Activated CD8-positive, alpha-beta T cell treated with anti-CD3 and anti-CD28 coated beads for 36 hours (primary cell): ENCODE data around the gene PLXNB3. TPM values are rescaled to one million over a fixed set of nuclear protein-coding genes. Genes with fewer than 3 reads are reported as not detected.

ENCODE experiments used
- ATAC-seq: fragments of 200-7000 bp; cut with Tn5 transposase; one replicate; pipeline ENCODE4 v1.10.0; 2021; ENCODE audit warnings: mild to moderate bottlenecking, moderate library complexity
- CTCF ChIA-PET: fragments of 350-600 bp; sonication (Branson Sonifier 250); formaldehyde crosslinking; loops from one replicate; lab custom pipeline; 2021; ENCODE audit warnings: antibody characterized with exemption; lab: Charles Lee
- POLR2A ChIA-PET: fragments of 350-600 bp; sonication (Branson Sonifier 250); formaldehyde crosslinking; loops from one replicate; lab custom pipeline; 2021; ENCODE audit warnings: antibody characterized with exemption; lab: Charles Lee
- DNase-seq: peaks from one replicate; pipeline ENCODE4 v3.0.0-alpha.2; 2020
- H3K27ac Mint-ChIP-seq: one replicate; pipeline ENCODE4 v1.8.0; 2021; ENCODE audit warnings: mild to moderate bottlenecking, mixed read lengths
- H3K27me3 Mint-ChIP-seq: one replicate; pipeline ENCODE4 v1.8.0; 2021; ENCODE audit warnings: mixed read lengths
- H3K36me3 Mint-ChIP-seq: one replicate; pipeline ENCODE4 v1.8.0; 2021; ENCODE audit warnings: low read depth, mixed read lengths
- H3K4me1 Mint-ChIP-seq: one replicate; pipeline ENCODE4 v1.8.0; 2021; ENCODE audit warnings: low read depth, mixed read lengths
- H3K4me3 Mint-ChIP-seq: one replicate; pipeline ENCODE4 v1.8.0; 2021; ENCODE audit warnings: mild to moderate bottlenecking, moderate library complexity, mixed read lengths
- H3K9me3 Mint-ChIP-seq: one replicate; pipeline ENCODE4 v1.8.0; 2021; ENCODE audit warnings: mixed read lengths
- intact Hi-C: fragments of 100-400 bp; cut with micrococcal nuclease; formaldehyde crosslinking; loops from one replicate; pipeline ENCODE4 v1.10.0; 2022
- total RNA-seq, 2 experiments: library from RNA; stranded (reverse); gene quantifications; one replicate each; pipeline ENCODE4 v1.2.3, GENCODE V29; 2021
- TF ChIP-seq, protein P1 (sequence below): fragments of 200-600 bp; IDR thresholded peaks from one replicate; pipeline ENCODE4 v1.8.0; 2022; ENCODE audit warnings: antibody characterized with exemption, mild to moderate bottlenecking

PLXNB3 gene
- total RNA-seq, 2 experiments from 2014 or later: 7.7 to 8.2 TPM

DNA sequence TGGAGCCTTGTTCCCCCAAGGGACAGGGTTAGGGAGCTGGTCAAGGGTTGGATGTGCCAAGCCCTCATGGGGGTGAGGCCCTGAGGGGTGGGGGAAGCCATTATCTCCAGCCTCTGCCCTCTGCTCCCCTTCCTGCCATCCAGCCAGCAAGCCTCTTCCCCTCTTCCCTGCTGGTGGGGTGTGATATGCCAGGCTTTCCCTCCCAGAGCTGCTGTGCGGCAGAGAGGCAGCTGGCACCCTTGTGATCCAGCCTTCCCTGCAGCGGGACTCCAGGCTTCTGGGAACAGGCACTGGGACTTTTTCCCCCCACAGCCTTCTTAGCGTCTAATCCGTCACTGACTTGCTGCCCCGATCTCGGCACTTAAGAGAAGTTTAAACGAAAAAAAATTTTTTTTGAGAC lies 36.7 kb downstream of the PLXNB3 start:
- intact Hi-C loops: no loop called here
- H3K4me1 Mint-ChIP-seq: peaks cover 9% of the 10 kb centered on the region
- no peak overlapping the region for H3K4me3 Mint-ChIP-seq
- H3K27ac Mint-ChIP-seq: no peak overlapping the region
- TF ChIP-seq, protein P1, sequence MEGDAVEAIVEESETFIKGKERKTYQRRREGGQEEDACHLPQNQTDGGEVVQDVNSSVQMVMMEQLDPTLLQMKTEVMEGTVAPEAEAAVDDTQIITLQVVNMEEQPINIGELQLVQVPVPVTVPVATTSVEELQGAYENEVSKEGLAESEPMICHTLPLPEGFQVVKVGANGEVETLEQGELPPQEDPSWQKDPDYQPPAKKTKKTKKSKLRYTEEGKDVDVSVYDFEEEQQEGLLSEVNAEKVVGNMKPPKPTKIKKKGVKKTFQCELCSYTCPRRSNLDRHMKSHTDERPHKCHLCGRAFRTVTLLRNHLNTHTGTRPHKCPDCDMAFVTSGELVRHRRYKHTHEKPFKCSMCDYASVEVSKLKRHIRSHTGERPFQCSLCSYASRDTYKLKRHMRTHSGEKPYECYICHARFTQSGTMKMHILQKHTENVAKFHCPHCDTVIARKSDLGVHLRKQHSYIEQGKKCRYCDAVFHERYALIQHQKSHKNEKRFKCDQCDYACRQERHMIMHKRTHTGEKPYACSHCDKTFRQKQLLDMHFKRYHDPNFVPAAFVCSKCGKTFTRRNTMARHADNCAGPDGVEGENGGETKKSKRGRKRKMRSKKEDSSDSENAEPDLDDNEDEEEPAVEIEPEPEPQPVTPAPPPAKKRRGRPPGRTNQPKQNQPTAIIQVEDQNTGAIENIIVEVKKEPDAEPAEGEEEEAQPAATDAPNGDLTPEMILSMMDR: no peak
- ChIA-PET CTCF (no interaction called here), POLR2A (no interaction called here)
- H3K27me3 Mint-ChIP-seq: no peaks in the 10 kb centered on the region
- peaks cover 15% of the 10 kb centered on the region for H3K36me3 Mint-ChIP-seq
- DNase-seq: no peak
- ATAC-seq: no peak
- no peaks in the 10 kb centered on the region for H3K9me3 Mint-ChIP-seq

DNA sequence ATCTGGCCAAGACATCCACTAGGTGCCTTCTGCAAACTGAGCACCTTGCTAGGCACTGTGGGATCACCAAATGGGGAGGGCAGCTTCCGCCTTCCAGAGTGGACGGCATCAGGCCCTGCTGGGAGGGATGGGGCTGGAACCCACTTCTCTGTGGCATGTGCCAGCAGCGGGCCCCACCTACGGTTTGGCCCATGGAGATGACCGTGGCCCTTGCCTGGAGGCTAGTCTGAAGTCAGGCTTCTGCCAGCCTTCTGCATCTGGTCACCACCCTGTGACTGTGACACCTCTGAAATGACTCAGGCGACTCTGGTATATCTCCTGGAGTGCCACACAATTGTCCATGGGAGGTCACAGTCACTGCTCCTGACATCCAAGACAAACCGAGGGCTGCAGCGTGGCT lies 37.6 kb downstream of the PLXNB3 start:
- Mint-ChIP-seq H3K4me3 (no peak overlapping the region), H3K36me3 (peaks cover 5% of the 10 kb centered on the region), H3K27me3 (no peaks in the 10 kb centered on the region), H3K9me3 (no peaks in the 10 kb centered on the region), H3K27ac (no peak overlapping the region), H3K4me1 (peaks cover 2% of the 10 kb centered on the region)
- TF ChIP-seq, protein P1: no peak
- DNase-seq (no peak), ATAC-seq (no peak)
- POLR2A ChIA-PET: no interaction called here
- CTCF ChIA-PET: no interaction called here
- intact Hi-C loops: no loop called here

DNA sequence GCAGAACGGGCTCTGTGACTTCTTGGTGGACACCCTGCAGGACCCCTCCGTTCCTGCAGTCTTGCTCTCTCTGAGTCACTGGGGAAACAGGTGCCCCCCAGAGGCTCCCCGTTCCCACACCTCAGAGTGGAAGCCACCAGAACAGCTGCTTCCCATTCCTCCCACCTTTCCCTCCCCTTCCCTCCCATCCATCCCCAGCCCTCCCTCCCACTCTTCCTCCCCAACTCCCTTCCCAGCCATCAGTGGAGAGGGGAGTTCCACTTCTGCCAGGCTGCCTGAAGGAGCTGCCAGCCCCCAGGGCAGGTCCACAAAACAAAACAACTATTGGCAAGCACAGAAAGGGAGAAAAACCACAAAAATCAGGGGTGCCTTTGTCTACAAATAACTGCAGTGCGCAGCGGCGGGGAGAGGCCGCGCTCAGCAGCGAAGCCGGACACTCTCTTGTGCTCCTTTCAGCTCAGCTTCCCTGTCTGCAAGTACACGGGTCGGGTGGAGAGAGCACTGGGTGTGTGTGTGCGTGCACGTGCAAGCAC lies 38.5 kb downstream of the PLXNB3 start:
- CTCF ChIA-PET: no interaction called here
- no peaks in the 10 kb centered on the region for H3K36me3 Mint-ChIP-seq
- no peak overlapping the region for H3K27ac Mint-ChIP-seq
- no peaks in the 10 kb centered on the region for H3K4me1 Mint-ChIP-seq
- no peak for DNase-seq
- TF ChIP-seq, protein P1: no peak
- no peak overlapping the region for H3K4me3 Mint-ChIP-seq
- intact Hi-C loops: no loop called here
- no peaks in the 10 kb centered on the region for H3K9me3 Mint-ChIP-seq
- no peak for ATAC-seq
- H3K27me3 Mint-ChIP-seq: no peaks in the 10 kb centered on the region
- POLR2A ChIA-PET: no interaction called here

DNA sequence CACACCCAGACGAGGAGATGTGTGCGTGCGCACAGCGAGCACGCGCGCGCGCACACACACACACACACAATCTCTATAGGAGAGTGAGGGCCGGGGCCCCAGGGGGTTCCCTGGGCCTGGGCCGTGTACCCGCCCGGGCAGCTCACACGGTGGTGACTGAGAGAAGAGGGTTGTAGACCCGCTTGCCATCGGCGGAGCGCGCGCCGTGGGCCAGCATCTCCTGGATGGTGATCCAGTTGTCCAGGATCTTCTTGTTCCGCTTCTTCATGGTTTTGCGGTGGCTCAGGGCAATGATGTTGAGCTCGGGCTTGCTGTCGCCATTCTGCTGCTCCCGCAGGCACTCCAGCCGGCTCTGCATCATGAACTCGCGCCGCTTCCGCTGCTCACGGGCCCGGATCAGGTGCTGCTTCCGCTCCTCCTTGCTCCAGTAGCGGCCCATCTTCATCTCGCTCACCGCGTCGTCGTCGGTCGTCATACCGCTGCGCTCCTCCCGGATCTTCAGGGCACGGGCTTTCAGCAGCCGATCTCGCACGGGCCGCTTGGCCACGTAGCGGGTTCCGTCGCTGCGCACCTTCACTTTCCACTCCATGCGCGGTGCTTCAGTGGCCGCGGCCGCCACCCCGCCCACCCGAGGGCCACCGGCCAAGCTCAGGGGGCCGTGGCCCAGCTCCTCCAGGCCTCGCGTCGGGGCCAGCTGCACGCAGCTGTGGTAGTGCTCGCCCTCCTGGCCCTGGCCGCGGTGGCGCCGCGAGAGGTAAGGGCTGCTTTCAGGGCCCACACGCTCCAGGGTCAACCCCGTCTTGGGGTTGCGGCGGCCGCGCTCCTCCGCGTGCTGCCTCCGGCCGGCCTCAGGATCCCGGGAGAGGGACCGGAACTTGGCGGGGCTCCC lies 39.4 kb downstream of the PLXNB3 start:
- H3K4me3 Mint-ChIP-seq: no peak overlapping the region
- no peaks in the 10 kb centered on the region for H3K27me3 Mint-ChIP-seq
- H3K36me3 Mint-ChIP-seq: no peaks in the 10 kb centered on the region
- ATAC-seq: no peak
- ChIA-PET CTCF (no interaction called here), POLR2A (no interaction called here)
- H3K27ac Mint-ChIP-seq: no peak overlapping the region
- no peaks in the 10 kb centered on the region for H3K4me1 Mint-ChIP-seq
- no peak for DNase-seq
- TF ChIP-seq, protein P1: no peak
- H3K9me3 Mint-ChIP-seq: no peaks in the 10 kb centered on the region
- intact Hi-C loops: no loop called here

DNA sequence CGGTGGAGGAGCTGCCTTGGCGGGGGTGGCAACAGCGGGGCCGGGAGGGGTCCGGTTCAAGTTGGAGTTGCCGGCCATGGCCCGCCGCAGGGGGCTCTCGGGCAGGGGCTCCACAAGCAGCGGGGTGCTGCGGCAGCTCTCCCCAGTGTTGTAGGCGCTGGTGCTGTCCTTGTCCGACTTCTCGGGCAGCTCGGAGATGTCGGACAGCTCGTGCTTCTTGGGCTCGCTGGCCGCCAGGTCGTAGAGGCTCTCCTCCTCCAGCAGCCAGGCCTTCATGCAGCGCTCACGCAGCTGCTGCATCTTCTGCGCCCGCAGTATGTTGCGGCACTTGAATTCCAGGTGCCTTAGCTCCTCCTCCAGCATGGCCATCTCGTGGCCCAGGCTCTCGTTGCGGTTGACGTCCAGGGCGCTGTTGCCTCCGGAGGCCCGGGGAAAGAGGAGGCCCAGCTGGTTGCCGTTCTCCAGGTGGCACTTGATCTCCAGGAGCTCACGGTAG lies 40.1 kb downstream of the PLXNB3 start:
- ChIA-PET CTCF (no interaction called here), POLR2A (no interaction called here)
- no peaks in the 10 kb centered on the region for H3K36me3 Mint-ChIP-seq
- no peaks in the 10 kb centered on the region for H3K4me1 Mint-ChIP-seq
- no peak overlapping the region for H3K27ac Mint-ChIP-seq
- ATAC-seq (no peak), DNase-seq (no peak)
- no peaks in the 10 kb centered on the region for H3K27me3 Mint-ChIP-seq
- TF ChIP-seq, protein P1: no peak
- H3K4me3 Mint-ChIP-seq: no peak overlapping the region
- H3K9me3 Mint-ChIP-seq: no peaks in the 10 kb centered on the region
- intact Hi-C loops: no loop called here
